HCT116 (cell line): ENCODE measurements around the gene NCKAP5. TPM values are rescaled to one million over a fixed set of nuclear protein-coding genes. Genes with fewer than 3 reads are reported as not detected.

Experiments used
- ATAC-seq: fragments of 200-7000 bp; cut with Tn5 transposase; 2 replicates; pipeline ENCODE4 v1.9.1; 2020; ENCODE audit warnings: mild to moderate bottlenecking, moderate library complexity
- BruUV-seq: library from RNA; stranded (reverse); fragments of 400-500 nt; replicated peaks from 2 replicates; lab custom pipeline; 2021; lab: Mats Ljungman, UMichigan
- CTCF ChIA-PET: fragments of 300-600 bp; sonication (Branson Sonifier 250); formaldehyde crosslinking; loops from one replicate; lab custom pipeline; 2021; ENCODE audit warnings: antibody characterized with exemption; lab: Charles Lee
- POLR2A ChIA-PET: fragments of 300-600, 350-600 bp; sonication (Branson Sonifier 250); formaldehyde crosslinking; loops from one replicate; lab custom pipeline; 2021; ENCODE audit warnings: antibody characterized with exemption; lab: Charles Lee
- RAD21 ChIA-PET, 2 experiments: fragments of 300-600 bp; sonication (Branson Sonifier 250); formaldehyde crosslinking; loops; one replicate each; lab custom pipeline; 2023; ENCODE audit warnings: low total read pairs in 2 of 2; ENCODE audit not compliant: uncharacterized antibody in 2 of 2, unreplicated experiment in 2 of 2, low non-redundant PET in 1 of 2; lab: Charles Lee
- DNase-seq: peaks from one replicate; pipeline ENCODE4 v3.0.0-alpha.2; 2010; ENCODE audit warnings: low read depth, low spot score
- H2AFZ ChIP-seq: fragments of 200-600 bp; shearing (Covaris generic), sonication (generic); 2 replicates; pipeline ENCODE4 v1.6.1; 2017; ENCODE audit warnings: low read depth, mixed run types, mixed read lengths, antibody characterized with exemption, low read length; ENCODE audit not compliant: poor library complexity, severe bottlenecking
- H3K27ac ChIP-seq: 2 replicates; pipeline ENCODE4 v1.5.1; 2012; ENCODE audit warnings: low read depth, low read length
- H3K27me3 ChIP-seq: fragments of 200-600 bp; sonication (generic); 2 replicates; pipeline ENCODE4 v1.6.1; 2016; ENCODE audit warnings: mixed run types, low read length, mixed read lengths; ENCODE audit not compliant: insufficient read depth
- H3K36me3 ChIP-seq, 2 experiments: fragments of 200-500 bp in 1 of 2; fragments of 200-600 bp in 1 of 2; sonication (Bioruptor generic) in 1 of 2; sonication (generic) in 1 of 2; 2 replicates each; pipeline versions ENCODE4 v1.5.1 to v1.6.1; 2014 to 2016; ENCODE audit warnings: low read length in 2 of 2, inconsistent platforms in 1 of 2, mixed read lengths in 1 of 2, mixed run types in 1 of 2; ENCODE audit not compliant: insufficient read depth in 2 of 2, control insufficient read depth in 1 of 2
- H3K4me1 ChIP-seq, 2 experiments: fragments of 200-600 bp in 1 of 2; sonication (generic) in 1 of 2; 2 replicates each; pipeline versions ENCODE4 v1.5.1 to v1.6.1; 2012 to 2017; ENCODE audit warnings: low read length in 2 of 2, inconsistent platforms in 1 of 2, mild to moderate bottlenecking in 1 of 2, mixed read lengths in 1 of 2, mixed run types in 1 of 2, moderate library complexity in 1 of 2; ENCODE audit not compliant: insufficient read depth in 2 of 2, control insufficient read depth in 1 of 2
- H3K4me2 ChIP-seq: fragments of 200-600 bp; sonication (generic); 2 replicates; pipeline ENCODE4 v1.6.1; 2017; ENCODE audit warnings: mixed run types, low read length, mixed read lengths
- H3K4me3 ChIP-seq, 2 experiments: fragments of 200-600 bp in 1 of 2; sonication (generic) in 1 of 2; replicated peaks in 1 of 2; 2 replicates each; pipeline ENCODE4 v1.5.1; 2011 to 2016; ENCODE audit warnings: low read length in 2 of 2, control low read depth in 1 of 2, low read depth in 1 of 2, mild to moderate bottlenecking in 1 of 2, mixed read lengths in 1 of 2, mixed run types in 1 of 2
- H3K79me2 ChIP-seq: fragments of 200-600 bp; sonication (generic); 2 replicates; pipeline ENCODE4 v1.6.1; 2017; ENCODE audit warnings: mild to moderate bottlenecking, mixed run types, low read length, moderate library complexity, mixed read lengths; ENCODE audit not compliant: insufficient read depth
- H3K9ac ChIP-seq: fragments of 200-600 bp; sonication (generic); 2 replicates; pipeline ENCODE4 v1.6.1; 2016; ENCODE audit warnings: low read length, mixed read lengths
- H3K9me2 ChIP-seq: fragments of 200-600 bp; sonication (generic), shearing (Covaris generic); 2 replicates; pipeline ENCODE4 v1.6.1; 2017; ENCODE audit warnings: mixed run types, mild to moderate bottlenecking, moderate library complexity; ENCODE audit not compliant: insufficient read depth
- H3K9me3 ChIP-seq, 2 experiments: fragments of 200-500 bp in 1 of 2; fragments of 200-600 bp in 1 of 2; sonication (Bioruptor generic) in 1 of 2; sonication (generic) in 1 of 2; 2 replicates each; pipeline ENCODE4 v1.6.1; 2014 to 2017; ENCODE audit warnings: low read length in 2 of 2, mixed read lengths in 2 of 2, inconsistent platforms in 1 of 2, low read depth in 1 of 2, mild to moderate bottlenecking in 1 of 2, mixed run types in 1 of 2, moderate library complexity in 1 of 2; ENCODE audit not compliant: control insufficient read depth in 1 of 2, insufficient read depth in 1 of 2
- H4K20me1 ChIP-seq: fragments of 200-600 bp; sonication (generic), shearing (Covaris generic); 2 replicates; pipeline ENCODE4 v1.6.1; 2017; ENCODE audit warnings: mixed run types, mild to moderate bottlenecking, moderate library complexity; ENCODE audit not compliant: insufficient read depth
- ATF3 ChIP-seq: IDR thresholded peaks from 2 replicates; pipeline ENCODE4 v1.6.1; 2012
- EZH2phosphoT487 ChIP-seq: fragments of 200-600 bp; IDR thresholded peaks from 2 replicates; pipeline ENCODE4 v1.6.1; 2018; ENCODE audit warnings: antibody characterized with exemption, borderline replicate concordance
- FOSL1 ChIP-seq: IDR thresholded peaks from 2 replicates; pipeline ENCODE4 v1.6.1; 2012; ENCODE audit warnings: low read depth
- MAX ChIP-seq: IDR thresholded peaks from 2 replicates; pipeline ENCODE4 v1.6.1; 2012
- POLR2A ChIP-seq: IDR thresholded peaks from 2 replicates; pipeline ENCODE4 v1.7.0; 2011; ENCODE audit warnings: borderline replicate concordance; ENCODE audit not compliant: insufficient read depth, insufficient read length; ENCODE audit errors: extremely low read depth
- POLR2AphosphoS5 ChIP-seq: IDR thresholded peaks from 2 replicates; pipeline ENCODE4 v1.6.1; 2011; ENCODE audit warnings: mild to moderate bottlenecking, low read depth, low read length, moderate library complexity
- SP1 ChIP-seq: IDR thresholded peaks from 2 replicates; pipeline ENCODE4 v1.6.1; 2012; ENCODE audit warnings: low read depth
- TCF7L2 ChIP-seq: IDR thresholded peaks from 2 replicates; pipeline ENCODE4 v1.7.0; 2011; ENCODE audit warnings: borderline replicate concordance, inconsistent platforms; ENCODE audit not compliant: insufficient read depth, insufficient read length; ENCODE audit errors: extremely low read depth
- intact Hi-C: fragments of 100-400 bp; cut with micrococcal nuclease; formaldehyde crosslinking; loops from 2 replicates; pipeline ENCODE4 v1.10.0; 2022
- total RNA-seq: library from RNA; stranded (reverse); gene quantifications from one replicate; pipeline ENCODE4 v1.2.1, GENCODE V29; 2021; ENCODE audit not compliant: unreplicated experiment

The NCKAP5 gene
- total RNA-seq, 1 experiment from 2014 or later, result 0.30 TPM

GRCh38 chr2:133374781-133375180 lies 193.5 kb downstream of the NCKAP5 start:
- Histone ChIP-seq H3K79me2 (no peaks in the 10 kb centered on the region), H3K9ac (no peak overlapping the region), H3K4me2 (no peak overlapping the region), H3K9me3 (no peaks in the 10 kb centered on the region), H2AFZ (no peak overlapping the region), H3K4me3 (no peak overlapping the region), H3K27ac (no peak overlapping the region), H3K27me3 (no peaks in the 10 kb centered on the region), H3K36me3 (no peaks in the 10 kb centered on the region), H3K9me2 (no peaks in the 10 kb centered on the region), H3K4me1 (no peaks in the 10 kb centered on the region), H4K20me1 (no peaks in the 10 kb centered on the region)
- ChIA-PET CTCF (no interaction called here), RAD21 (no interaction called here), POLR2A (no interaction called here)
- BruUV-seq, result no TSS peak
- DNase-seq (no peak), ATAC-seq (no peak)
- TF ChIP-seq EZH2phosphoT487, result no peak
- intact Hi-C loops, result no loop called here

GRCh38 chr2:133371286-133371685 lies 197.0 kb downstream of the NCKAP5 start:
- POLR2A ChIA-PET, result no interaction called here
- RAD21 ChIA-PET, result no interaction called here

More at GRCh38 chr2:133371286-133371685, 197.0 kb downstream of the NCKAP5 start:
- H3K9me2 ChIP-seq, result no peaks in the 10 kb centered on the region
- CTCF ChIA-PET, result no interaction called here
- no peak for ATAC-seq
- no peaks in the 10 kb centered on the region for H4K20me1 ChIP-seq
- BruUV-seq, result no TSS peak
- no peaks in the 10 kb centered on the region for H3K36me3 ChIP-seq
- H3K4me2 ChIP-seq, result no peak overlapping the region
- no peak for DNase-seq
- H3K4me1 ChIP-seq, result no peaks in the 10 kb centered on the region
- TF ChIP-seq POLR2A, result no peak
- TF ChIP-seq TCF7L2, result no peak
- no peak for TF ChIP-seq FOSL1
- no peak for TF ChIP-seq EZH2phosphoT487
- no peak for TF ChIP-seq ATF3
- TF ChIP-seq POLR2AphosphoS5, result no peak
- no peak for TF ChIP-seq SP1
- no peak for TF ChIP-seq MAX
- H3K79me2 ChIP-seq, result no peaks in the 10 kb centered on the region
- H3K4me3 ChIP-seq, result no peak overlapping the region
- no peaks in the 10 kb centered on the region for H3K27me3 ChIP-seq
- intact Hi-C loops, result no loop called here
- no peaks in the 10 kb centered on the region for H3K9me3 ChIP-seq
- H3K9ac ChIP-seq, result no peak overlapping the region
- H3K27ac ChIP-seq, result no peak overlapping the region
- H2AFZ ChIP-seq, result no peak overlapping the region
